ENCODE results near the gene RBM45.
"Not testable (repeated sequence)": the region's sequence is repeated elsewhere in the genome, so short reads cannot be mapped to it uniquely, and the experiment has no call there.

The RBM45 gene

DNA sequence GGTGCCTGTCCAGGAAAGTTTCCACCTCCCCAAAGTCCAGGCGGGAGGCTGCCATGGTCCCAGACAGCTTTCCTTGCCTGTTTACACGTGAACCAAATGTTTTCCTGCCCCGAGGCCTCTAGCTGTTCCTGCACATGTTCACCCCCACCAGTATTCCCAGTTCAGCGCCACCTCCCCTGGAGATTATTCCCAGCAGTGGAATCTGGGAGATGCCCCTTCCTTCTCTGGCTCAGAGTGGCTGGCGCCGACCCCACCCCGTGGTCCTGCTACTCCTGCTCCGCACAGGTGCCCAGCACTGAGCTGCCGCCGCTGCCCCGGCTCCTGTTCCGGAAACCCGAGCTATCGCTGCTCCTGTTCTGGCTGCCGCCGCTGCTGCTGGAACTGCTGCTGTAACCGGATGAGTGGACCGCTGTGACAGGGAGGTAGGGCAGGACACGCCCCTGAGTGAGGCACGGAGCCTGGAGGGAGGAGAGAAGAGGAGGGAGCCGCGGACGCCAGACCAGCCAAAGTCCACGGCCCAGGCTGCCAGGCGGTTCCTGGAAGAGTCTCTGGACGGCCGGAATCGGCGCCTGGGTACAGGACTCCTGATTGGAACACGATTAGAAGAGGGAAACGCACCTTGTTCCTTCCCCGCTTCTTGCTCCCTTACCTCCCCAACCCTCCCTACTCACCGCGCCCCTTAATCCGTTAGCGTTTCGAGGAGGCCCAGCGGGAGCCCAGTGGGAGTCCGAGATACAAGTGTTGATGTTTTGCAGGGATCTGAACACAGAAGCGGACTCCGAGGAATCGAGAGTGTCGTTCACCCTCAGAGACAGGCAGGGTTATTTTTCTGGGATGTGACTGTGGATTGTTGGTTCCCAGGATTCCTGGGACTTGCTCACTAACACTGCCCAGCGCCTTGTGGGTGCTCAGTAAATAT is 39.6 kb upstream of the RBM45 start, which contains the start of gene PDE11A:
TSS of gene PDE11A (minus strand) at position 395 of the 919 bp plus-strand sequence. CDS start at position 55, 340 bp downstream.
- peak within 1 kb of the TSS; percentile 74 for H3K27ac ChIP-seq
- TF ChIP-seq, protein P1, sequence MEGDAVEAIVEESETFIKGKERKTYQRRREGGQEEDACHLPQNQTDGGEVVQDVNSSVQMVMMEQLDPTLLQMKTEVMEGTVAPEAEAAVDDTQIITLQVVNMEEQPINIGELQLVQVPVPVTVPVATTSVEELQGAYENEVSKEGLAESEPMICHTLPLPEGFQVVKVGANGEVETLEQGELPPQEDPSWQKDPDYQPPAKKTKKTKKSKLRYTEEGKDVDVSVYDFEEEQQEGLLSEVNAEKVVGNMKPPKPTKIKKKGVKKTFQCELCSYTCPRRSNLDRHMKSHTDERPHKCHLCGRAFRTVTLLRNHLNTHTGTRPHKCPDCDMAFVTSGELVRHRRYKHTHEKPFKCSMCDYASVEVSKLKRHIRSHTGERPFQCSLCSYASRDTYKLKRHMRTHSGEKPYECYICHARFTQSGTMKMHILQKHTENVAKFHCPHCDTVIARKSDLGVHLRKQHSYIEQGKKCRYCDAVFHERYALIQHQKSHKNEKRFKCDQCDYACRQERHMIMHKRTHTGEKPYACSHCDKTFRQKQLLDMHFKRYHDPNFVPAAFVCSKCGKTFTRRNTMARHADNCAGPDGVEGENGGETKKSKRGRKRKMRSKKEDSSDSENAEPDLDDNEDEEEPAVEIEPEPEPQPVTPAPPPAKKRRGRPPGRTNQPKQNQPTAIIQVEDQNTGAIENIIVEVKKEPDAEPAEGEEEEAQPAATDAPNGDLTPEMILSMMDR (conservative IDR thresholded peaks at IDR 0.05) = no peak

DNA sequence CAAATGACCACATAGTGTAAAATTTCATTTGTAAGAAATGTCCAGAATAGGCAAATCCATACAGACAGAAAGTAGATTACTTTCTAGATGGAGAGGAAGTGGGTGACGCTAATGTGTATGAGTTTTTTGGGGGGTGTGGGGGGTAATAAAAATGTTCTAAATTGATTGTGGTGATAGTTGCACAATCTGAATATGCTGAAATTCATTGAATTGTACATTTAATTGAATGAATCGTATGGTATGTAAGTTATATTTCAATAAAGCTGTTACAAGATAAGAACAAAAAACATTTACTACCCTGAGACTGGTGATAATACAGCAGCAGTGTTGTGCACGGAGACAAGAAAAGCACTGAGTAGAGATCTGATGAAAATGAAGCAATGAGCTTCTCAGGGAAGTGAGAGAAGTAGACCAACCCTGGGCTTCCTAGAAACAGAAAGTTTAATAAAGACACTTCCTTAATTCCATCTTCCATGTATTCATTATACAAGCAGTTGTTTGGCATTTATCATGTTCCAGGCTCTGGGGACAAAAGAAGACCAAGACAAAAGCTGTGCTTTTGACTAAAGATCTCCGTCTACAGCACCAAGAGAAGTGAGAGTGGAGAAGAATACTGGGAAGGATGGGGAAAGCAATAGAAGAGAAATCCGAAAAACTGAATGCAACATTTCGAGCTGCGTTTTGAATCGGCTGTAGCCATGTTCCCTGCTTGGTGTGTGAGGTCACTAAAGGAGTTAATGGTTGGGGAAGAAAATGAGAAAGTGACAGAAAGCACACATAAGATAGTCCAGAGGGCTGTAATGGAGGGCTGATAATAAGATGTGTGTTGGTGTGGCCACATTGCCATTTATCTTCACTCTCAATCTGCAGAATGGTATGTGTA is 37.9 kb upstream of the RBM45 start:
- TF ChIP-seq, protein P1 (conservative IDR thresholded peaks at IDR 0.05) = no peak
- H3K27ac ChIP-seq = no peak overlapping the region

DNA sequence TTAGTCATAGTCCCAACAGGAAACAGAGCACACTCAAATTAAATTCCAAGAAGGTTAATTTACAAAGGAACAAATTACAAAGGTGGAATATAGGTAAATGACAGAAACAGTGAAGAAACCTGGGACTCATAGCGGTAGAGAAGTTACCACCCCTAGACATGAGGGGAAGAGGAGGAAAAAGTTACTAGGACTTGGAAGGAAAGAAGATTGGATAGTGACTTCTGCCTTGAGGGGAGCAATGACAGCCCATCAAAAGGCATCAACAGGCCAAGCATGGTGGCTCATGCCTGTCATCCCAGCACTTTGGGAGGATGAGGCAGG is 37.3 kb upstream of the RBM45 start:
- no peak overlapping the region for H3K27ac ChIP-seq
- TF ChIP-seq, protein P1 (conservative IDR thresholded peaks at IDR 0.05) = no peak

DNA sequence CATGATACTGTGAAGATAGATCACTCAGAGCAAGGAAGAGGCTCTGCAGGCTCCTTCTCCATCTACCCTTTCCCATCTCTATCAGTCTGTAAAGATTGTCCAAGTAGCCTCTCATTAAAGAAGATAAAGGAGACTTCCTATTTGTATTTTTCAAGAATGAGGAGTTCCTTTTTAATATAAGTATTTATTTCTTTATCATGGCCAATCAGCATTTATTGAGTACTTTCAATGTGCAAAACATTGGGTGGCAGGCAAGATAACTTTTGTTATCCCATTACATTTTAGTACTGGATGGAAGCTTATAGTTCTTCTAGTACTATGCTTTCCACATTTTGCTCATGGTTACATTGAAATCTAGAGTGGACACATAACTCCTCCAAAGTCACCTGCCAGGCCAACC is 36.1 kb upstream of the RBM45 start:
- H3K27ac ChIP-seq = no peak overlapping the region
- TF ChIP-seq, protein P1 (conservative IDR thresholded peaks at IDR 0.05) = no peak

DNA sequence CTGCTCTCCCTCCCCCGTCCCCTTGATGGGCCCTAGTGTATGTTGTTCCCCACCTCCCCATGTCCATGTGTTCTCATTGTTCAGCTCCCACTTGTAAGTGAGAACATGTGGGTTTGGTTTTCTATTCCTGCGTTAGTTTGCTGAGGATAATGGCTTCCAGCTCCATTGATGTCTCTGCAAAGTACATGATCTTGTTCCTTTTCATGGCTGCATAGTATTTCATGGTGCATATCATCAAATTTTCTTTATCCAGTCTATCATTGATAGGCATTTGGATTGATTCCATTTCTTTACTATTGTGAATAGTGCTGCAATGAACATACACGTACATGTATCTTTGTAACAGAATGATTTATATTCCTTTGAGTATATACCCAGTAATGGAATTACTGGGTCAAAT is 33.0 kb upstream of the RBM45 start:
- not testable (repeated sequence) for H3K27ac ChIP-seq

DNA sequence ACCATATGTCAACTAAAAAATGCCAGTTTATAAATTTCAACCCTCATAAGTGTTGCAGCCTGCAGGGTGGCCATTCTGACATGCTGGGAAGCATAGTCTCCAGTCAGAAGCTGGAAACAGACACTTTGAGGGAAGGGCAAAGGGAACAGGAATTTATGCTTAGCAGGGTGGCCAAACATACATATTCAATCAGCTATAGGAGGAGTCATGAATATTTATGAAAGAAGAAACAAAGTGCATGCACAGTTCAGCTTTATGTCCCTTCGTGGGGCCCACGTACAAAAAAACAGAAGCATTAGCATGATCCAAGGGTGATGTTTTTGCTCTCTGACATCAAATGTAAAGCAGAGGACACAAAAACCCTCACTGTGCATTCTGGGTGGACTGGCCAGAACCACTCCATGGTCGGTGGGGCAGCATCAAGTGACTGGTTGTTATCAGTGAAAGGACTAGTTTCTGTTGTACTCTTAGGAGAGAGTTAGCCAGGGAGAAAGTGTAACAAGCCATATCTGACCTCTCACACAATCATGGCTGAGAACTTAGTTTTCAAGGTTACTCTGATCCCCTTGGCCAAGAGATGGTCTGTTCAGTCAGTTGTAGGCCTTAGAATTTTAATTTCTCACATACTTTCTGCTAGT is 29.7 kb upstream of the RBM45 start:
- no peak overlapping the region for H3K27ac ChIP-seq
- TF ChIP-seq, protein P1 (conservative IDR thresholded peaks at IDR 0.05) = no peak

DNA sequence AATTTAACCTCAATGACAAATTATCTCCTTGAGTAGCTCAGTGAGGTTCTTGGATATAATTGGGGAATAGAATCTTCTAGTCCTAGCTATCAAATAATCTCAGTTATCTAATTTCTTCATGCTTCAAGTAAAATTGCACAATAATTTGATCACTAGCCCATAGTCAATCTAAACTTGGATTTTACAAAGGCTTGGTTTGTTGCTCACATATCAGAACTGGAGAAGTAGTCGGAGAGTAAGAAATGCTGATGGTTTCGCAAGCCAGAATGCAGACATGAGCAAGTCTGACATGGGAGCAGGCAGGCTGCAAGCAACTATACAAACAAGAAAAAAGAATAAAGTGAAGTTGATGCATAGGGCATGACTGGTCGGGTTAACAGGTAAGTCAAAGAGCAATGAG is 28.0 kb upstream of the RBM45 start:
- TF ChIP-seq, protein P1 (conservative IDR thresholded peaks at IDR 0.05) = no peak
- no peak overlapping the region for H3K27ac ChIP-seq
